PFSK-1 (cell line): ENCODE data around the gene FAS.

Experiments
- FOXP2 ChIP-seq: optimal IDR thresholded peaks from 2 replicates; pipeline ENCODE3; 2011; ENCODE audit warnings: borderline replicate concordance, control low read depth, inconsistent platforms; ENCODE audit not compliant: insufficient read depth; ENCODE audit errors: extremely low read length, extremely low read depth
- POLR2AphosphoS5 ChIP-seq: IDR thresholded peaks from 2 replicates; pipeline ENCODE4 v1.6.1; 2012; ENCODE audit warnings: low read depth, mild to moderate bottlenecking, control low read depth, low read length, moderate library complexity
- REST ChIP-seq, 2 experiments: IDR thresholded peaks; 2 replicates each; pipeline versions ENCODE4 v1.6.1 to v1.8.0; 2011 to 2012; ENCODE audit warnings: low read depth in 2 of 2, low read length in 2 of 2, control low read depth in 1 of 2, inconsistent platforms in 1 of 2, mild to moderate bottlenecking in 1 of 2, moderate library complexity in 1 of 2; ENCODE audit not compliant: insufficient read depth in 1 of 2
- SIN3A ChIP-seq: IDR thresholded peaks from 2 replicates; pipeline ENCODE4 v1.6.1; 2012; ENCODE audit warnings: mild to moderate bottlenecking, low read length, moderate library complexity, borderline replicate concordance; ENCODE audit not compliant: insufficient read depth
- TAF1 ChIP-seq: IDR thresholded peaks from 2 replicates; pipeline ENCODE4 v1.6.1; 2012; ENCODE audit warnings: low read length, control low read depth, borderline replicate concordance; ENCODE audit not compliant: insufficient read depth

Gene FAS

DNA sequence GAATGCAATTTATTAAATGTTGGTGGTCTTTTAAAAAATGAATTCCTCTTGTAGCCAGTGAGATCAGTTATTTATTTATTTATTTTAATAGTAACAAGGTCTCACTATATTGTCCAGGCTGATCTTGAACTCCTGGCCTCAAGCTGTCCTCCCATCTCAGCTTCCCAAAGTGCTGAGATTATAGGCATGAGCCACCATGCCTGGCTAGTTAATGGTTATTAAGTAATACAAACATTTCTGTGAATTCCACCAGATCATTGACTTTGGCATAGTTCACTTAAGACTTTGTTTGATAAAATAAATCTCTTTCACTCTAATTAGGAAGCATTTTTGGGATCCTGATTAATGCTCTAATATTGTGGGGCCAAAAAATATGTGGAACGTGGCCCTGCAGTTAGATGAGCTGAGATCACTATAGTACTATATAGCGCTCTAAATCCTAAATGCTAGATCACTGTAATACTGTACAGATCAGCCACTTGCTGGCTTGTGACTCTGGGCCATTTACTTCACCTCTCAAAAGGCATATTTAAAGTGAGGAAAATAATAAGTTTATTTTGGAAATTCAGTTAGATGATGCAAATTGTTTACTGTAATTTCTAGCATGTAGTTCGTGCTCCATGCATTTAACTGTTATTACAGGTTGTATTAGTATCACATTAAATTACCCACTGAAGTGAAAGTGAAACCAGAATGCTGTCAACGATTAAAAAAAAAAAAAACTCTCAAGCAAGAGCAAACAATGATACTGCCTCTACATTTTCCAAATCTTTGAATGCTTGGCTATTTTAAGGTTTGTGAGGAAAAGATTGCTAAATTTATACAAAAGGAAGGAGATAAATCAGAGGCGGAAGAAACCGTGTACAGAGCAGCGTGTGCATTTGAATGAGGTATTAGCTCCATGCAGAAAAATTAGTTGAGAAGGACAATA is 15.9 kb upstream of the FAS start:
- TF ChIP-seq REST (IDR thresholded peaks at IDR 0.05; ENCODE audit: insufficient read depth in 1 of 2, low read depth in 2 of 2, low read length in 2 of 2): no peak
- no peak for TF ChIP-seq SIN3A
- TF ChIP-seq FOXP2: no peak
- no peak for TF ChIP-seq TAF1
- TF ChIP-seq POLR2AphosphoS5: no peak

DNA sequence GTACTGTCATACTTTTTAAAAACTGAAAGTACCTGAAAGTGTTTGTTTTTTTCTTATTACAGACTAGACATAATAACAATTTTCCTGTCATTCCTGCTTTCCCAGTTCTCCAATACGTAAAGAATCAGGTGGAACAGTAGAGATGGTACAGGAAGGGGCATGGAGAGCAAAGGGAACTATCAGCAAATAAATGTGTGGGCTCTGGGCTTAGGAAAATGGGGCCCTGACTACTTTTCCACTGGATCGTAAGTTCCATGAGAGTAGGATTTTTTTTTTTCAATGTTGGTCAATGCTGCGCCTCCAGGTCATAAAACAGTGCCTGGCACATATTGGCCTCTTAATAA is 15.2 kb upstream of the FAS start:
- TF ChIP-seq POLR2AphosphoS5: no peak
- TF ChIP-seq REST (IDR thresholded peaks at IDR 0.05; ENCODE audit: insufficient read depth in 1 of 2, low read depth in 2 of 2, low read length in 2 of 2): no peak
- TF ChIP-seq TAF1: no peak
- TF ChIP-seq SIN3A: no peak
- TF ChIP-seq FOXP2: no peak

DNA sequence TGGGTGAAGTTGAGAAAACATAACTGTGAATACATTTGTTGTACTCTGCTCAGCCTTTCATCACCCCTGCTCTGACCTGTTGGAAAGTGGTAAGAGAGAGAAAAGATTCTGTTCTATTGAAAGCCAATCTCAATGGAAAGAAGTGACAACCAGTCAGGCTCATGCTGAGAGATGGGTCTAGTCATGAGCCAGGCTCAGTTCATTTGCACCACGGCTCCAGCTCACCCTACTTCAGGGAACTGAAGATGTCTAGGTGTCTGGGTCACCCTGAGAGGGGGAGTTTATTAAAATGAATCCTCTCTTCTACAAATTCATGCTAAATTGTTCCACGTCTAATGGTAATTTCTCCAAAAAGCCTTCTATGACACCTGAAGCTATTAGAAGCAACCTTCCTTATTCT is 12.1 kb upstream of the FAS start:
- TF ChIP-seq FOXP2 (no peak), TAF1 (no peak), REST (IDR thresholded peaks at IDR 0.05; ENCODE audit: insufficient read depth in 1 of 2, low read depth in 2 of 2, low read length in 2 of 2) (no peak), POLR2AphosphoS5 (no peak), SIN3A (no peak)

- TF ChIP-seq FOXP2 (no peak), POLR2AphosphoS5 (no peak), SIN3A (no peak), REST (IDR thresholded peaks at IDR 0.05; ENCODE audit: insufficient read depth in 1 of 2, low read depth in 2 of 2, low read length in 2 of 2) (no peak), TAF1 (no peak)
Observed at GRCh38 chr10:88979153-88979562, 11.4 kb upstream of the FAS start.
